Stomach smooth muscle (tissue), 2 donors: ENCODE results near the gene TINCR.
"Not testable (repeated sequence)": the region's sequence is repeated elsewhere in the genome, so short reads cannot be mapped to it uniquely, and the experiment has no call there.

Source experiments
- H3K27ac ChIP-seq: one replicate; pipeline ENCODE4 v1.7.0; 2013; ENCODE audit warnings: mild to moderate bottlenecking, low read length, inconsistent platforms
- H3K27me3 ChIP-seq, 2 donors: one replicate each; pipeline ENCODE4 v1.7.0; 2013; ENCODE audit warnings: low read length in 2 of 2; ENCODE audit not compliant: insufficient read depth in 2 of 2, control insufficient read depth in 1 of 2
- H3K36me3 ChIP-seq, 2 donors: one replicate each; pipeline ENCODE4 v1.7.0; 2013; ENCODE audit warnings: low read length in 2 of 2; ENCODE audit not compliant: control insufficient read depth in 2 of 2, insufficient read depth in 2 of 2
- H3K4me1 ChIP-seq: one replicate; pipeline ENCODE4 v1.7.0; 2013; ENCODE audit warnings: low read length; ENCODE audit not compliant: control insufficient read depth, insufficient read depth
- H3K4me3 ChIP-seq, 2 donors: one replicate each; pipeline ENCODE4 v1.7.0; 2013; ENCODE audit warnings: low read length in 2 of 2
- H3K9ac ChIP-seq, 2 donors: one replicate each; pipeline ENCODE4 v1.7.0; 2013; ENCODE audit warnings: low read length in 2 of 2, mild to moderate bottlenecking in 1 of 2
- H3K9me3 ChIP-seq, 2 donors: one replicate each; pipeline ENCODE4 v1.7.0; 2013; ENCODE audit warnings: low read length in 2 of 2; ENCODE audit not compliant: control insufficient read depth in 2 of 2
- donor health status: healthy.
- donor health status: Pancreatic carcinoma.

Gene TINCR

DNA sequence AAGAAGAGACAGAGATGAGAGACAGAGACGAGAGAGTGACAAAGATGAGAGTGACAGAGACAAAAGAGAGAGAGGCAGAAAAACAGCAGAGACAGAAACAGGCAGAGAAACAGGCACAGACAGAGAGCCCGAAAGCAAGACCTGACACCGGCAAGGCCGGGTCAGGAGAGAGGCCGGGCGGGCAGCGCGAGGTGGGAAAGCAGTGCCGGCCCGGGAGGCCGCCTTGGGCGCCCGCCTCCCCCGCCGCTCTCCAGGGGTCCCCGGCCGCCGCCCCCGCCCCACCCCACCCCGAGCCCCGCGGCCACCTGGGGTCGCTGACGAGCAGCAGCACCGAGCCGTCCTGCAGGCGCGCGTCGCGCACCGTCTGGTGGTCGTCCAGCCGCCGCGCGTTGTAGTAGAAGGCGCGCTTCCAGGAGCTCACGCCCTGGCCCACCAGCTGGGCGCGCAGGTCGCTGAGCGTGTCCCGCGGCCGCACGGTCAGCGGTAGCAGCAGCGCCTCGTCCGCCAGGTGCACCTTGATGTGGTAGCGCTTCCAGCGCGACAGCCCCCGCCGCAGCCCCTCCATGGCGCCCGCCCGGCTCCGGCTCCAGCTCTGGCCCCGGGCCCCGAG, at the start of gene TINCR:
Gene TINCR (minus strand): TSS at position 594 of the 610 bp plus-strand sequence.
- Histone ChIP-seq H3K9ac (no peak within 1 kb of the TSS), H3K27me3 (peaks cover 26 to 30% of the 10 kb centered on the region in 2 donors), H3K27ac (no peak within 1 kb of the TSS), H3K4me1 (peaks cover 4% of the 10 kb centered on the region), H3K9me3 (no peaks in the 10 kb centered on the region), H3K36me3 (no peaks in the 10 kb centered on the region), H3K4me3 (no peak within 1 kb of the TSS)

DNA sequence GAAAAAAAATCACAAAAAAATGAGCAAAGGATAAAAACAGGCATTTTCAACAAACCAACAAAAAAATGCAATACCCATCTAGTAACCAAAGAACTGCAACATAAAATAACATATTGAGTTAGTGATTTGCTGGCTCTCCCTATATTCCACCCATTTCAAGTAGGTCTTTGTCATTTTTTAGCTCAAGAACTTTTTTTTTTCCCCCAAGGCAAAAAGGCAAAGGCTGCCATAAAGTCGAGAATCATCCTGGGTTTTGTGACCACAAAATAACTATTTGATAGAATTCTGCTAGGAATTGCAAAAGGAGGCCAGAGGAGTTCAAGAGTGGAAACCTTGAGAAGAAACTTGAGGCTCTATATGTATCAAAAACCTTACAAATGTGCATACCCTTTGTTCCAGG, 49.3 kb upstream of the TINCR start:
- H3K9me3 ChIP-seq: no peaks in the 10 kb centered on the region
- peaks cover 59 to 60% of the 10 kb centered on the region in 2 donors for H3K36me3 ChIP-seq
- no peaks in the 10 kb centered on the region for H3K27me3 ChIP-seq
- H3K4me1 ChIP-seq: peaks cover 11% of the 10 kb centered on the region
- no peak overlapping the region for H3K4me3 ChIP-seq
- no peak overlapping the region for H3K27ac ChIP-seq
- no peak overlapping the region for H3K9ac ChIP-seq

DNA sequence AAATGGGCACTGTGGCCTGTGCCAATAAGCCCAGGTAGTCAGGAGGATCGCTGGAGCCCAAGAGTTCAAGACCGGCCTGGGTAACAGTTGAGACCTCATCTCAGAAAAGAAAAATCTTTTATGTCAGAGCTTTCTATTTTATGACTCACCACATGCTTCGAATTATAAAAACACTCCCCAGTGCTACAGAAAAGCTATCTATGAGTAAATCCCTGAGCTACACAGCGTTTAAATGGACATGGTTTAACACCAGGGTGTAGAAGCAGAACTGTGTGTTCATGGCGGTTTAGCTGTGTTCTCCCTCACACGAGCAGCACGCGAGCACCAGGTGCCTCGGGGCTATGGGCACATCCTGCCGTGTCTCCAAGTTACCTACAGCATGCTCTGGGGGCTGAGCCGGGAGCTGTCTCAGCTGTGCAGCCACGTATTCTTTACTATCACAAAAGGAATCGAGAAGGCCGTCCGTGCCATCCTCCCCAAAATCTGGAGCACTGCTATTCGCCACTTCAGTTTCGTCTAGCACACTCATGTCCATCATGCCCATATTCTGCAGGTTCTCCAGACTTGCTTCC, 48.1 kb upstream of the TINCR start:
- no peak overlapping the region for H3K4me3 ChIP-seq
- no peaks in the 10 kb centered on the region for H3K27me3 ChIP-seq
- no peak overlapping the region for H3K27ac ChIP-seq
- no peak overlapping the region for H3K9ac ChIP-seq
- no peaks in the 10 kb centered on the region for H3K9me3 ChIP-seq
- peaks cover 3% of the 10 kb centered on the region for H3K4me1 ChIP-seq
- peaks cover 63 to 64% of the 10 kb centered on the region in 2 donors for H3K36me3 ChIP-seq

GRCh38 chr19:5612891-5613865, 45.4 kb upstream of the TINCR start:
- Histone ChIP-seq H3K4me3 (no peak overlapping the region), H3K9ac (no peak overlapping the region), H3K27me3 (no peaks in the 10 kb centered on the region), H3K27ac (no peak overlapping the region), H3K36me3 (peaks cover 64 to 72% of the 10 kb centered on the region in 2 donors), H3K9me3 (no peaks in the 10 kb centered on the region), H3K4me1 (no peaks in the 10 kb centered on the region)

DNA sequence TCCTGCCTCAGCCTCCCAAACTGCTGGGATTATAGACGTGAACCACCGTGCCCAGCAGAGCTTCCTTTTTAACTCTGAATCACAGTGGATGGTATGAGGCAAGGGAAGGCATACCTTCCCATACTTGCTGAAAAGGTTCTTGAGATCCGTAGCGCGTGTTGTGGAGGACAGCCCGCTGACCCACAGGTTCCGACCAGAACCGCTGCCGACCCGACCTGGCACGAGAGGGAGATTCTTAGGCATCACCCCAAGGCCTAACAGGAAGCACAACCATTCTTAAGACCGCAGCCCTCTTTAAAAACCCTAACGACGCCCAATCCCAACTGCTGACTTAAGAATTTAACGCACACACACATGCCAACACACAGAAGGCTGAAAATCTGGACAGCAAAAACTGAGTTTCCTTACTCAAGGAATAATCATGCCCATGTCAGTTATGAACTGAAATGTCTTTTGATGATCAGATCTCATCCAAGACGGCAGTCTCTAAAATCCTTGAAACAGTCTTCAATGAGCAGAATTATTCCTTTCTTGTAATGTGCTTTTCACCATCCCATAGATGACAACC, 42.2 kb upstream of the TINCR start:
- H3K9ac ChIP-seq: no peak overlapping the region
- H3K36me3 ChIP-seq: peaks cover 71 to 76% of the 10 kb centered on the region in 2 donors
- H3K27ac ChIP-seq: no peak overlapping the region
- no peaks in the 10 kb centered on the region for H3K9me3 ChIP-seq
- no peak overlapping the region for H3K4me3 ChIP-seq
- no peaks in the 10 kb centered on the region for H3K27me3 ChIP-seq
- H3K4me1 ChIP-seq: no peaks in the 10 kb centered on the region

- H3K36me3 ChIP-seq: peaks cover 69 to 73% of the 10 kb centered on the region in 2 donors
- not testable (repeated sequence) for H3K4me1 ChIP-seq, H3K4me3 ChIP-seq, H3K9ac ChIP-seq, H3K27me3 ChIP-seq, H3K27ac ChIP-seq, H3K9me3 ChIP-seq
Measured at GRCh38 chr19:5608766-5609165, 41.0 kb upstream of the TINCR start.

DNA sequence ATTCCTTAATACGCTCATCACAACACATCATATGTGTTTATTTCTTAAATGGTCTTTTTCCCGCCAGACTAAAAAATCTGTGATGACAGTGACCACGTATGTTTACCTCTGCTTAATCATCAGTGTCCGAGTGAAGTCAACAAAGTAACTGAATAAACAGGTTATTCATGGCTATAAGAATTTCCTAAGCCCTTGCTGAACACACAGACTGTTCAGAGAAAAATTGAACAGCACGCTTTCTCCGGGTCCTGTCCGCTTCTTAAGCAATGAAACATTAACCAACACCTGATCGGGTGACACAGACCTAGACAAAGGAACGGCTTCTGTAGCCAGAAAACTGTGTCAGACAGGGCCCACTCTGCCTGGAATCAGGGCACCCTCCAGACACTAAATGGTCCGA, 40.5 kb upstream of the TINCR start:
- Histone ChIP-seq H3K27ac (no peak overlapping the region), H3K9me3 (no peaks in the 10 kb centered on the region), H3K27me3 (no peaks in the 10 kb centered on the region), H3K4me1 (no peaks in the 10 kb centered on the region), H3K4me3 (no peak overlapping the region), H3K36me3 (peaks cover 69 to 72% of the 10 kb centered on the region in 2 donors), H3K9ac (no peak overlapping the region)

GRCh38 chr19:5607318-5608275, 39.8 kb upstream of the TINCR start:
- H3K9ac ChIP-seq: no peak overlapping the region
- no peak overlapping the region for H3K27ac ChIP-seq
- H3K27me3 ChIP-seq: no peaks in the 10 kb centered on the region
- no peak overlapping the region for H3K4me3 ChIP-seq
- H3K9me3 ChIP-seq: no peaks in the 10 kb centered on the region
- no peaks in the 10 kb centered on the region for H3K4me1 ChIP-seq
- peaks cover 63 to 67% of the 10 kb centered on the region in 2 donors for H3K36me3 ChIP-seq

DNA sequence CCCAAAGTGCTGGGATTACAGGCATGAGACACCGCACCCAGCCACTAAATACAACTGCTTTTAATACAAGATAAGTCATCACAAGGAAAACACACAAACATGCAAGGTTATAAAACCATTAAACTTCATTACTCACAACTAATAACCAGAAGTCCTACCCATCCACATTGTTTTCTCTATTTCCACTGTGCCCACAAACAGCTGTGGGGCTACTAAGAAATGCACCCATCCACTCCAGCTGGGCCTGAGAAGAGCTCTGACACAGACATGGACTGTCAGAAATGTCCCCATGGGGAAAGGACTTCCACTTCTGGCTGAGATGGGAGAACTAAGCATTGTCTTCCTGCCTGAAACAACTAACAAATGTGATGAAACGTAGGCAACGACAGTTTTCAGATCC, 37.6 kb upstream of the TINCR start:
- no peaks in the 10 kb centered on the region for H3K27me3 ChIP-seq
- H3K9ac ChIP-seq: no peak overlapping the region
- no peaks in the 10 kb centered on the region for H3K4me1 ChIP-seq
- H3K4me3 ChIP-seq: no peak overlapping the region
- H3K27ac ChIP-seq: no peak overlapping the region
- H3K9me3 ChIP-seq: no peaks in the 10 kb centered on the region
- peaks cover 59 to 67% of the 10 kb centered on the region in 2 donors for H3K36me3 ChIP-seq

DNA sequence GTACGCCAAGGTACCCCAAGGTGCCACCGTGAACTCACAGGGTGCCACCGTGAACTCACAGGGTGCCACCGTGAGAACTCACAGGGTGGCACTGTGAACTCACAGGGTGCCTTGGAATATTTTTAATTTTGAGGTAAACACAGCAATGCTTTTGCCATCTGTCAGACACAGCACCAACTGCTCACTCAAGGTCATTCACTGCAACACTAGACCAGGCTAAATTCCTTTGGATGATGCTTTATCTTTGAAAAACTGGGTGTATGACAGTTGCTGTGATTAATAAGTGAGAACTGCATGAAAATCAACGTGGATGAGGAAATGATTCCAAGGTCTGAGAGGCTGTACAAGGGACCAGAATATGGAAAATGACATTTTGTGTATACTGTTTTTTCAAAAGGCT, 35.9 kb upstream of the TINCR start:
- Histone ChIP-seq H3K36me3 (peaks cover 67 to 73% of the 10 kb centered on the region in 2 donors), H3K27ac (no peak overlapping the region), H3K27me3 (no peaks in the 10 kb centered on the region), H3K4me1 (no peaks in the 10 kb centered on the region), H3K9ac (no peak overlapping the region), H3K4me3 (no peak overlapping the region), H3K9me3 (no peaks in the 10 kb centered on the region)
